Natural killer cell treated with Interleukin-12 subunit alpha and Interleukin-12 subunit beta and Interleukin-15 and Interleukin-18, amount 100 ng/mL, for 72 hours (primary cell): ENCODE data around the gene SPPL3. TPM values are rescaled to one million over a fixed set of nuclear protein-coding genes. Genes with fewer than 3 reads are reported as not detected.
"Not testable (repeated sequence)": the region's sequence is repeated elsewhere in the genome, so short reads cannot be mapped to it uniquely, and the experiment has no call there.

ENCODE experiments used
- ATAC-seq, 2 donors: fragments of 150-1000 bp; cut with Tn5 transposase in 1 of 2; sonication (Bioruptor Pico), chemical (Tn5 transposase) in 1 of 2; 2 replicates each; pipeline ENCODE4 v1.10.0; 2021
- DNase-seq: peaks from one replicate; pipeline ENCODE4 v3.0.0; 2022; ENCODE audit warnings: low spot score
- H3K27ac Mint-ChIP-seq, 2 donors: 1 replicate in 1 of 2; 2 replicates in 1 of 2; pipeline ENCODE4 v1.8.0; 2022; ENCODE audit warnings: mixed read lengths in 2 of 2, mild to moderate bottlenecking in 1 of 2, moderate library complexity in 1 of 2
- H3K27me3 Mint-ChIP-seq, 2 donors: 1 replicate in 1 of 2; 2 replicates in 1 of 2; pipeline ENCODE4 v1.8.0; 2022; ENCODE audit warnings: mixed read lengths in 2 of 2
- H3K36me3 Mint-ChIP-seq: one replicate; pipeline ENCODE4 v1.8.0; 2022; ENCODE audit warnings: mixed read lengths
- H3K4me1 Mint-ChIP-seq, 2 donors: 1 replicate in 1 of 2; 2 replicates in 1 of 2; pipeline ENCODE4 v1.8.0; 2022; ENCODE audit warnings: low read depth in 2 of 2, mixed read lengths in 2 of 2, mild to moderate bottlenecking in 1 of 2
- H3K4me3 Mint-ChIP-seq: one replicate; pipeline ENCODE4 v1.8.0; 2022; ENCODE audit warnings: mixed read lengths
- H3K9me3 Mint-ChIP-seq: 2 replicates; pipeline ENCODE4 v1.8.0; 2022; ENCODE audit warnings: mixed read lengths
- total RNA-seq, 2 donors: library from RNA; stranded (reverse); gene quantifications; one replicate each; pipeline ENCODE4 v1.2.3, GENCODE V29; 2022

SPPL3 gene
- 10 to 100 TPM; 21.6 to 31.6 TPM for total RNA-seq

GRCh38 chr12:120904197-120904773 lies at the start of gene SPPL3:
TSS of gene SPPL3 (minus strand) at chr12:120904358. CDS start at chr12:120903867, 491 bp downstream.
- Mint-ChIP-seq H3K4me1 (peaks cover 19 to 21% of the 10 kb centered on the region in 2 donors), H3K27me3 (no peaks in the 10 kb centered on the region), H3K27ac (peak within 1 kb of the TSS; percentile 74 to 86), H3K9me3 (no peaks in the 10 kb centered on the region), H3K4me3 (peak within 1 kb of the TSS; percentile 97), H3K36me3 (no peaks in the 10 kb centered on the region)
- ATAC-seq (peak; percentile 91 to 93), DNase-seq (peak; percentile 93)

DNA sequence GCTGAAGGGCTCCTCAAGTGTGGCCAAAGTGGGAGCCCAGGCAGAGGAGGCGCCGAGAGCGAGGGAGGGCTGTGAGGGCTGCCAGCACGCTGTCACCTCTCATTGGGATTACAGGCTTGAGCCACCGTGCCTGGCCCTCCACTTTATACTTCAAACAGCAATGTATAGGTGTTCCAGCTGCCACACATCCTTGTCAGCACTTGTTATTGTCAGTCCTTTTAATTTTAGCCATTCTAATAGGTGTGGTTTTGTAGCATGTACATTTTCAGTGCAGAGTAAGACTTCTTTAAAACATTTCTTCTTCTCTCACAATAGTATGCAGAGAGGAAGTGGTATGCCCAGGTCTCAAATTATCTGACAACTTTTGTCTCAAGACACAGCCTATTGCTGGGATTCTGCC lies 46.6 kb upstream of the SPPL3 start:
- Mint-ChIP-seq H3K4me3 (no peak overlapping the region), H3K9me3 (no peaks in the 10 kb centered on the region), H3K27ac (no peak overlapping the region), H3K4me1 (no peaks in the 10 kb centered on the region), H3K36me3 (no peaks in the 10 kb centered on the region), H3K27me3 (no peaks in the 10 kb centered on the region)
- DNase-seq (no peak), ATAC-seq (no peak)

GRCh38 chr12:120950260-120950799 lies 46.2 kb upstream of the SPPL3 start:
- not testable (repeated sequence) for ATAC-seq, H3K36me3 Mint-ChIP-seq, H3K27ac Mint-ChIP-seq, H3K4me1 Mint-ChIP-seq, H3K4me3 Mint-ChIP-seq, H3K27me3 Mint-ChIP-seq, DNase-seq, H3K9me3 Mint-ChIP-seq

GRCh38 chr12:120945516-120945915 lies 41.4 kb upstream of the SPPL3 start:
- H3K4me3 Mint-ChIP-seq, H3K9me3 Mint-ChIP-seq, H3K27me3 Mint-ChIP-seq, H3K36me3 Mint-ChIP-seq, H3K27ac Mint-ChIP-seq, DNase-seq, H3K4me1 Mint-ChIP-seq, ATAC-seq: not testable (repeated sequence)

DNA sequence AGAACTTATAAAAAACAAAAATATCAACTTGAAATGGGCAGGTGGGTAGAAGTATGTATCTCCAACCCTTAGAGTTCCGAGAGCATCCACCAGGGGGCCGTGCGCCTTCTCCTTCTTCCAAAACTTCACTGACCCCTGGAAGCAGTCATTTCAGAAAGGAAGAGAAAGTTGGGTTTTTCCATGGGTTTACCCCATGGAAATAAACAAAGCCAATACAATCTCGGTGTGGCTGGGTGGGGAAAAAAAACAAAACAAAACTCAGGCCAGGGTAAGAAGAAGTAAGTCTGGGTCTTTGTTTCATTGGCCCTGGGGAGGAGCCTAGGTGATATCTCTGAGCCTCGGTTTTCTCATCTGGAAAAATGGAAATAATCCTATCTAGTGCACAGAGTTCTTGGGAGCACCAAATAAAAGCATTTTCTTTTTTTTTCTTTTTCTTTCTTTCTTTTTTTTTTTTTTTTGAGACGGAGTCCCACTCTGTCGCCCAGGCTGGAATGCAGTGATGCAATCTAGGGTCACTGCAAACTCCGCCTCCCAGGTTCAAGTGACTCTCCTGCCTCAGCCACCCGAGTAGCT lies 40.6 kb upstream of the SPPL3 start:
- H3K4me3 Mint-ChIP-seq: no peak overlapping the region
- H3K36me3 Mint-ChIP-seq: no peaks in the 10 kb centered on the region
- no peaks in the 10 kb centered on the region for H3K27me3 Mint-ChIP-seq
- no peaks in the 10 kb centered on the region for H3K9me3 Mint-ChIP-seq
- no peak overlapping the region for H3K27ac Mint-ChIP-seq
- DNase-seq: no peak
- peak in 1 of 2 donors; percentile 69 for ATAC-seq
- peaks cover 0 to 7% of the 10 kb centered on the region in 2 donors for H3K4me1 Mint-ChIP-seq

- H3K36me3 Mint-ChIP-seq: no peaks in the 10 kb centered on the region
- no peaks in the 10 kb centered on the region for H3K9me3 Mint-ChIP-seq
- no peak overlapping the region for H3K27ac Mint-ChIP-seq
- DNase-seq: no peak
- peaks cover 0 to 4% of the 10 kb centered on the region in 2 donors for H3K27me3 Mint-ChIP-seq
- ATAC-seq: no peak
- H3K4me1 Mint-ChIP-seq: peaks cover 0 to 7% of the 10 kb centered on the region in 2 donors
- H3K4me3 Mint-ChIP-seq: no peak overlapping the region
Observed at GRCh38 chr12:120943482-120943881, 39.3 kb upstream of the SPPL3 start.

- Mint-ChIP-seq H3K9me3 (no peaks in the 10 kb centered on the region), H3K36me3 (no peaks in the 10 kb centered on the region), H3K27ac (peak overlapping the region in 1 of 2 donors; percentile 53), H3K27me3 (peaks cover 0 to 6% of the 10 kb centered on the region in 2 donors), H3K4me1 (peaks cover 0 to 7% of the 10 kb centered on the region in 2 donors), H3K4me3 (no peak overlapping the region)
- ATAC-seq (no peak), DNase-seq (no peak)
Observed at GRCh38 chr12:120941846-120942405, 37.8 kb upstream of the SPPL3 start.

- Mint-ChIP-seq H3K4me1 (peaks cover 0 to 7% of the 10 kb centered on the region in 2 donors), H3K27ac (no peak overlapping the region), H3K27me3 (peaks cover 0 to 6% of the 10 kb centered on the region in 2 donors), H3K9me3 (no peaks in the 10 kb centered on the region), H3K4me3 (no peak overlapping the region), H3K36me3 (no peaks in the 10 kb centered on the region)
- ATAC-seq: no peak
- no peak for DNase-seq
Observed at GRCh38 chr12:120941412-120941811, 37.3 kb upstream of the SPPL3 start.

DNA sequence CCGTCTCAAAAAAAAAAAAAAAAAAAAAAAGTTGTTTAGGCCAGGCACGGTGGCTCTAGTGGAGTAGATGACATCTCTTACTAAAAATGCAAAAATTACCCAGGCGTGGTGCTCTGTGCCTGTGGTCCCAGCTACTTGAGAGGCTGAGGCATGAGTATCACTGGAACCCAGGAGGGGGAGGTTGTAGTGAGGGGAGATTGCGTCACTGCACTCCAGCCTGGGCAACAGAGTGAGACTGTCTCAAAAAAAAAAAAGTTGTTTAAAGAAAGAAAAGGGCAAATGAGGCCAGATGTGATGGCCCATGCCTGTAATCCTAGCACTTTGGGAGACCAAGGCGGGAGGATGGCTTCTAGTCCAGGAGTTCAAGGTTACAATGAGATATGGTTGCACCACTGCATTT lies 36.6 kb upstream of the SPPL3 start:
- ATAC-seq: no peak

GRCh38 chr12:120940006-120940405 lies 35.8 kb upstream of the SPPL3 start:
- no peaks in the 10 kb centered on the region for H3K9me3 Mint-ChIP-seq
- peaks cover 0 to 12% of the 10 kb centered on the region in 2 donors for H3K27me3 Mint-ChIP-seq
- ATAC-seq: no peak
- no peak for DNase-seq
- H3K27ac Mint-ChIP-seq: no peak overlapping the region
- peaks cover 0 to 4% of the 10 kb centered on the region in 2 donors for H3K4me1 Mint-ChIP-seq
- no peak overlapping the region for H3K4me3 Mint-ChIP-seq
- no peaks in the 10 kb centered on the region for H3K36me3 Mint-ChIP-seq

More for the DNA sequence above, 36.6 kb upstream of the SPPL3 start:
- no peaks in the 10 kb centered on the region for H3K36me3 Mint-ChIP-seq
- no peak overlapping the region for H3K4me3 Mint-ChIP-seq
- no peak overlapping the region for H3K27ac Mint-ChIP-seq
- DNase-seq: no peak
- peaks cover 0 to 7% of the 10 kb centered on the region in 2 donors for H3K4me1 Mint-ChIP-seq
- H3K27me3 Mint-ChIP-seq: peaks cover 0 to 6% of the 10 kb centered on the region in 2 donors
- H3K9me3 Mint-ChIP-seq: no peaks in the 10 kb centered on the region

- Mint-ChIP-seq H3K4me1 (peaks cover 0 to 1% of the 10 kb centered on the region in 2 donors), H3K4me3 (no peak overlapping the region), H3K9me3 (no peaks in the 10 kb centered on the region), H3K27me3 (peaks cover 0 to 12% of the 10 kb centered on the region in 2 donors), H3K36me3 (no peaks in the 10 kb centered on the region), H3K27ac (no peak overlapping the region)
- ATAC-seq: no peak
- DNase-seq: no peak
Observed at GRCh38 chr12:120939523-120939922, 35.4 kb upstream of the SPPL3 start.

DNA sequence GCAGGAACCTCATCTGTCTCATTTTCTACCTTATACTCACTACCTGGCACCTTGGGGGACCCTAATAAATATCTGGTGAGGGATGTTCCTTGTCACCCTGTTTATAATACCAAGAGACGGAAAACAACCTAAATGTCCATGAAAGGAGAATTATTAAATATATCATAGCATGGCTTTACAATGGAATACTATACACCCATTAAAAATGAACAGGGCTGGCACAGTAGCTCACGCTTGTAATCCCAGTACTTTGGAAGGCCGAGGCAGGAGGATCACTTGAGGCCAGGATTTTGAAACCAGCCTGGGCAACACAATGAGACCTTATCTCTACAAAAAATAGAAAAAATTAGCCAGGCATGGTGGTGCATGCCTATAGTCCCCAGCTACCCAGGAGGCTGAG lies 34.3 kb upstream of the SPPL3 start:
- Mint-ChIP-seq H3K9me3 (no peaks in the 10 kb centered on the region), H3K4me3 (no peak overlapping the region), H3K4me1 (no peaks in the 10 kb centered on the region), H3K27ac (no peak overlapping the region), H3K36me3 (no peaks in the 10 kb centered on the region), H3K27me3 (peaks cover 0 to 12% of the 10 kb centered on the region in 2 donors)
- ATAC-seq (no peak), DNase-seq (no peak)

GRCh38 chr12:120936197-120936596 lies 32.0 kb upstream of the SPPL3 start:
- H3K4me3 Mint-ChIP-seq: no peak overlapping the region
- DNase-seq (no peak), ATAC-seq (no peak)
- H3K4me1 Mint-ChIP-seq: no peaks in the 10 kb centered on the region
- H3K36me3 Mint-ChIP-seq: no peaks in the 10 kb centered on the region
- no peak overlapping the region for H3K27ac Mint-ChIP-seq
- no peaks in the 10 kb centered on the region for H3K9me3 Mint-ChIP-seq
- peaks cover 3 to 12% of the 10 kb centered on the region in 2 donors for H3K27me3 Mint-ChIP-seq

DNA sequence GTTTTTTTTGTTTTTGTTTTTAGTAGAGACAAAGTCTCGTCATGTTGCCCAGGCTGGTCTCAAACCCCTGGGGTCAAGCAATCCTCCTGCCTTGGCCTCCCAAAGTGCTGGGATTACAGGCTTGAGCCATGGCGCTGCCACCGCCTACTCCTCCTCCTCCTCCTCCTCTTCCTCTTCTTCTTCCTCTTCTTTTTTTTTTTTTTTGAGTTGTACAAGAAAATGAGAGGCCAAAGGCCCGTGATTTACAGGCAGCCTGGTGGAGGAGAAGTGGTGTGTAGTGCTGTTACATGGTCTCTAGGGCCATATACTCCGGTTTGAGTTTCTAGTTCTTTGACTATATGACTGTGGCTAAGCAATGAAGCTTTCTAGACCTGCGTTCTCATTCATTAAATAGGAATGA lies 29.6 kb upstream of the SPPL3 start:
- no peaks in the 10 kb centered on the region for H3K4me1 Mint-ChIP-seq
- DNase-seq (no peak), ATAC-seq (no peak)
- no peaks in the 10 kb centered on the region for H3K9me3 Mint-ChIP-seq
- no peak overlapping the region for H3K4me3 Mint-ChIP-seq
- no peak overlapping the region for H3K27ac Mint-ChIP-seq
- H3K36me3 Mint-ChIP-seq: no peaks in the 10 kb centered on the region
- peaks cover 3 to 11% of the 10 kb centered on the region in 2 donors for H3K27me3 Mint-ChIP-seq
